Effector CD4-positive, alpha-beta T cell (primary cell): ENCODE results near the gene LCORL.
A peak's percentile ranks its signal among the peaks of the same experiment; 100 is the strongest.
"Not testable (repeated sequence)": the region's sequence is repeated elsewhere in the genome, so short reads cannot be mapped to it uniquely, and the experiment has no call there.

Experiments
- DNase-seq: peaks from one replicate; pipeline ENCODE4 v3.0.0-alpha.2; 2020
- total RNA-seq: gene quantifications from one replicate; lab custom pipeline; 2026; lab: John Stamatoyannopoulos, UW

LCORL gene
- 23.3 reads per million, percentile 50 among the genes with 10 or more reads in this experiment for total RNA-seq

DNA sequence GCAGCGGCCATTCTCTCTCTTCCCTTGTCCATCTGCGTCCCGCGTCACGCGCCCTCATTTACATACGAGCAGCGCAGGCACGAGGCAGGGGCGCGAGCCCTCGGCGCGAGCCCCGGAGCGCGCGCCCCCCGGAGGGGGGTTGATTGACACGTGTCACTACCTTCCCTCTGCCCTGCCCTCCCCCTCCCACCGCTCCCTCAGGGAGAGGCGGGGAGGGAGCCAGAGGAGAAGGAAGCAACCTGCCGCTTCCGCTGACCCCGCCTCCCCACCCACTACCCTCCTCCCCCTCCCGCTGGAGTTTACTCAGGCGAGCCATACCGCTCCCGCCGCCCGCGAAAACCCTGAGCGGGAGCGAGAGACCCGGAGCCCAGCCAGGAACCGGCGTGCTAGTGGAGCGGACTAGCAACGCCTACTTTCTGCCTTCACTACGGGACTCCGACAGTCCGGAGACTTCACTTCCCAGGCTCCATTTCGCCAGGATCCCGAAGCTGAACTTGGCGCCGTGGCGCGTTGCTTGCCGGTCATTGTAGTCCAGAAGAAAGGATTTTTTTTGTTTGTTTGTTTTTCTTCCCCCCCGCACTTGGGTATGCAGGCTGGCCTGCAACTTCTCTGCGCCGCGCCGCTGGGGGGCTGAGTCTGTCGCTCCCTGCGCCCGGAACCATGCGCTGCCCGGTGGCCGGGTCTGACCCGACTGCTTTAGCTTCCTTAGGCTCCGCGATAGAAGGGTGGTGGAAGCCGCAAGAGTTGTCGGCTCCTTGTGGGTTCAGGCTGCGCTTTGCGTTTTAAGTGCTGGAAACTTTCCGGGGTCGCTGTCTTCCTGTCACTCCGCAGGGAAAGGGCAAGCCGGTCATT, at the start of gene LCORL:
Gene LCORL, minus strand, starts transcription at position 36 of the 852 bp plus-strand sequence. Its CDS starts 4 bp downstream, at position 32.
- DNase-seq = peak; percentile 80

DNA sequence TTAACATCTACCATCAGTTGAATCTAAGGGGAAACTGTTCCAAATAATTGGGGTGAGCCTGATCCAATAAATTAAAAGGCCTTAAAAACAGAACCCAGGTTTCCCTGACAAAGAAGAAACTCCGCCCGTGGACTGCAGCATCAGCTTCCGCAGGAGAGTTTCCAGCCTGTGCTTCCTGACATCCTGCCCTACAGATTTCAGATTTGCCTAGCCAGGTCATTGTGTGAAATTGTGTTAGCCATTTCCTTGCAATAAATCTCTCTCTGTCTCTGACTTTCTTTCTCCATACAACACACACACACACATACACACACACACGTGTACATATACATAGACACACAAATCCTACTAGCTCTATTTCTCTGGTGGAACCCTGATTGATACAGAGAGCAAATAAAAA, 48.3 kb upstream of the LCORL start:
- no peak for DNase-seq

DNA sequence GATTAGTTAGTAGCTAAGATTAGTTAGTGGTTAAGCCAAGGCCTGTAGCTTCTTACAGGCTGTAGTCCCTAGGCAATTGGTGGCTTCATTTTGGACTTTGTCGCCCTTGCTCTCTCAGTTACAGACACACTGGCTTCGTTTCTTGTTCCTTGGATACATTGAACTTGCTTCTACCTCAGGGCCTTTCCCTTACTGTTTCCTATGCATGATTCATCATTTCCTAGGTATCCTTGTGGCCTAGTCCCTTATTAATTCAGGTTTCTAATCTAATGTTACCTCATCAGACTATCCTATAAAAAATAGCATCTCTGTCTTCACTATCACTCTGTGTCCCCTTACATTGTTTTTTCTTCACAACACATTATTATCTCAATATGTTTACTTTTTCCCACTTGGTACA, 45.5 kb upstream of the LCORL start:
- no peak for DNase-seq

DNA sequence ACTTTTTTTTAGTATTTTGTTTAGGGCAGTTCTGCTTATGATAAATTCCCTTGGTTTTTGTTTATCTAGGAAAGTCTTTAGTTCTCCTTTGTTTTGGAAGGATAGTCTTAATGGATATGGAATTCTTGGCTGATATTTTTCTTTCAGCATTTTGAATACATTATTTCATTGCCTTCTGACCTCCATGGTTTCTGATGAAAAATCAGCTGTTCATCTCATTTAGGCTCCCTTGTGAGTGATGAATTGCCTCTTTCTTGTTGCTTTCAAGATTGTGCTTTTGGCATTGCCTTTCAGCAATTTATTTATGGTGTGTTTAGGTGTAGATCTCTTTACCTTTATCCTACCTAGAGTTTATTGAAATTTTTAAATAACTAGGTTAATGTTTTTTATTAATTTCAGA, 41.5 kb upstream of the LCORL start:
- no peak for DNase-seq

DNA sequence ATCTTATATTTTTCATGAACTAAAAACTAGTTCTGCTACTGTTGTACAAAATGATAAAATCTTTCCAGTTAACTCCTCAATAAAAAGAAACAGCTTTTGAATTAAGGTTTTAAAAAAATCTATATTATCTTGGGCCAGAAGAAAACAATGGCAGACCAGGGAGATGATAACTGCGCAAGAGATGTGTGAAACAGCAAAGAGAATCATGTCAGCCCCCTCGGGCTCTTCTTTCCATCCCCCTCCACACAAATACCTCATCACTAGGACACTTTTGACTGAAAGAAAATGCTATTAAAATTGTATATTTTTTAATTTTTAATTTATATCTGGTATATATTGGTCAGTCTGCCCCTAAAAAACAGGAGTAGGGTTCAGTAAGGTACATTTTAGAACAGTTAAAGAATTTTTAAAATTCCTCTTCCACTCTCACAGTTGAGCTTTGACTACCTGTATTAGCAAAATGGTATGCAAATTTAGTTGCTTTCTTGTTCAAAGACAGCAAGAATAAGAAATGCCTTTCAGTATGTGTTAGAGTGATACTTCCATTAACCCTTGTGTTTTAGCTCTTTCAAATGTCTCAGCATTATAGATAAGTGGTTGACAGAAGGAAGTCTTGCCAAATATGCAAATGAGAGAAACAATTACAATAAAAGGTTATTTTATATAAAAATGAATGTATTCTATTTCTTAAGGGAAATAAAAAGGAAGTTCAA, 36.4 kb upstream of the LCORL start:
- DNase-seq = no peak

DNA sequence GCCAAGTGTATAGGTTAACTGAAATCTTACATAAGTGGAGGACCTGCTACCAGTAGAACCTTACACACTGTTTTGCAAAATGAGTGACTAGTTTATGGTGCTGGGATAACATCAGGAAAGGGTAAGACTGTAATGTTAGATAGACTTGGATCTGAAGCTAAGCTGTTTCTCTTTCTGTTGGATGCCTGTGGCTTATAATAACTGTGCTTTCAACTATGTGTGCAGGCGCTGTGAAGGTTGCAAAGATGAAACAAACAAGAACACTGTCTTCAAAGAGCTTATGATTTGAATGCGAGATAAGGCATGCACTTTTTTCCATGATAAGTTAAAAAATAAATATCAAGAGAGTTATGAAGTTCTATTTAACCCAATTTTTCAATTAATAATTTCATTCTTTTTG, 34.5 kb upstream of the LCORL start:
- no peak for DNase-seq

DNA sequence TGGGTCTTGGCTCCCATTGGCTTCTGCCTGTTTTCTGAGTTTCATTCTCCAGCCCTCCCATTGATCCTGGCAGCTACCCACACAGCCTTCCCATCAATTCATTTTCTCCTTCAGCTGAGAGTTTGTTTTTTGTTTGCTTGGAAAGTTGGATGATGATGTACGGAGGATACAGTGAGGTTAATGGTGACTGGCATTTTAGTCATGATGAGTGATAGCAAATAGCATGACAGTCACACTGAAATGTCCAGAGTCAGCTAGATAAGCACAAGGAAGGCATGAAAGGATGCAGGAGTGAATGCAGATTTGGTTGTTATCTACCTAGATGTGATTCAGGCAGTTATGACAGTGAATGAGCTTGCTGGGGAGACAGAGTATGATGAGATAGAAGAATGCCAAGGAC, 30.6 kb upstream of the LCORL start:
- DNase-seq = no peak

DNA sequence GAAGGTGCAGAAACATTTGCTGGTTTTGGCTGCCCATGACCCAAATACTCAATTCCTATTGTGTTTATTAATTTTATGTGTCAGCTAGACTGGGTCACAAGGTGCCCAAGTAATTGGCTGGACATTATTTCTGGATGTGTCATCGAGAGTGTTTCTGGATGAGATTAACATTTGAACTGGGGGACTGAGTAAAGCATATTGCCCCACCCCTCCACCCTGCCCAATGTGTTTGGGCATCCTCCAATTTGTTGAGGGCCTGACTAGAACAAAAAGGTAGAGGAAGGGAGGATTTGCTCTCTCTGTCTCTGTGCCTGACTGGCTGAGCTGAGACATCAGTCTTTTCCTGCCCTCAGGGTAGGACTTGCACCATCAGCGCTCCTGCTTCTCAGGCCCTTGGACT, 29.7 kb upstream of the LCORL start:
- DNase-seq = no peak

DNA sequence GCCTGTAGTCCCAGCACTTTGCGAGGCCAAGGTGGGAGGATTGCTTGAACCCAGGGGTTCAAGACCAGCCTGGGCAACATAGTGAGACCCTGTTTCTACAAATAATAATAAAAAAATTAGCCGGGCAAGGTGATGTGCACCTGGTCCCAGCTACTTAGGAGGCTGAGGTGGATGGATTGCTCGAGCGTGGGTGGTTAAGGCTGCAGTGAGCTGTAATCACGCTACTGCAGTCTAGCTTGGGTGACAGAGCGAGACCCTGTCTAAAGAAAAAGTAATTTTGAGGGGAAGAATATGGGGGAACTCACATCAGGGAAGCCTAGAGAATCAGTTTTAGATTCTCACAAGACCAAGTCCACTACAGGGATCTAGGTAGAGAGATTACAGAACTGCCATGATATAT, 28.9 kb upstream of the LCORL start:
- no peak for DNase-seq

DNA sequence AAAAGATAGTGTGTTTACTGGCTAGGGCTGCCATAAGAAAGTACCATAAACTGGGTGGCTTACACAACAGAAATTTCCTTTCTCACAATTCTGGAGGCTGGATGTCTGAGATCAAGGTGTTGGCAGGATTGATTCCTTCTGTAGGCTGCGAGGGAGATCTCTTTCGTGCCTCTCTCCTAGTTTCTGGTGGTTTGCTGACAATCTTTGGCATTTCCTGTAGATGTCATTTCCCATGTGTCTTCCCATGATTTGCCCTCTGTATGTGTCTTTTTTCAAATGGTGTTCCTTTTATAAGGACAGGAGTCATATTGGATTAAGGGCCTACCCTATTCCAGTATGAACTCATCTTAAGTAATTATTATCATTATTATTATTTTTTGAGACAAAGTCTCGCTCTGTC, 27.9 kb upstream of the LCORL start:
- no peak for DNase-seq

DNA sequence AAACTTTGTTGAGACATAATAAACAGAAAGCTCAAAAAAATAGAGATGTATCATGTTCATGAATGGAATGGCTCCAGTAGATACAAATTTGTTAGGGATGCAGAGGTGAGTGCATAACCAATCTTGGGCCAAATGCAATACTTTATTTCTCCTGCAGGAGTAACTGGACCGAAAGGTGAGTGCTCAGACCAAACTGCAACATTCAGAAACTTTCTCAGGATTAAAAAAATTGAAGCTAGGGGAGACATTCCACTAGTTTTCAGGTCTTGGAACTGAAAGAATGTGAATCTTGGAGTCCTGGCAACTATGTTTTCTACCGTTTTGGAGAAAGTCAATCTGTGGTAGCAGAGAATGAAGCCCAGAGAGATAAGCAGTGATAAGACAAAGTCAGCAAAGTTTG, 21.2 kb upstream of the LCORL start:
- DNase-seq = no peak

DNA sequence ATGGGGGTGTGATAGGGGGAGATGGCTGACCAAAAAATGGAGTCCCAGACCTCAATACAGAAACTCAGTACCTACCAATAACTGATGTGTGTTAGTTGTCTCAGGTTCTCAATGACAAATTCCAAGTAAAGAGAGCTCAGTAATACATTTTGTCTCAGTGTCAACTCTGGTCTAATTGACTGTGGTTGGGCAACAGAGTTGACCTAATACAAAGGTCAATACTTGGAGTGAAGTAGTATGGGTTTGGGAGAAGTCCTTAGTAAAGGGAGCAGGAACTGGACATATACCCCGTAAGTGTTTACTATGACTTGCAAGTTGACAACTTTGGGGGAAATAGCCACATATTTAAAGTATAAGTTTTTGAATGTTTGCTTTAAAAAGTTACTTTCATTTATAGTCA, 20.5 kb upstream of the LCORL start:
- DNase-seq = no peak

DNA sequence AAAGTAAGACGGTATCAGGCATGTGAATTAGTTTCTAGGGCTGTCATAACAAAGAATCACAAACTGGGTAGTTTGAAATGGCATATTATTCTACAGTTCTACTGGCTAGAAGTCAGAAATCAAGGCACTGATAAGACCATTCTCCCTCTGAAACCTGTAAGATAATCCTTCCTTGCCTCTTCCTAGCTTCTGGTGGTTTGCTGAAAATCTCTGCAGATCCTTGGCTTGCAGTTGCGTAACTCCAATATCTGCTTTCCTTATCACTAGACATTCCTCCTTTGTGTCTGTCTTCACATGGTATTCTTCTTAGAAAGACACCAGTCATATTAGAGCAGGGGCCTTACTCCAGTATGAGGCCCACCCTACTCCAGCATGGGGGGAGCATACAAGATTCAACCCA, 19.6 kb upstream of the LCORL start:
- no peak for DNase-seq

DNA sequence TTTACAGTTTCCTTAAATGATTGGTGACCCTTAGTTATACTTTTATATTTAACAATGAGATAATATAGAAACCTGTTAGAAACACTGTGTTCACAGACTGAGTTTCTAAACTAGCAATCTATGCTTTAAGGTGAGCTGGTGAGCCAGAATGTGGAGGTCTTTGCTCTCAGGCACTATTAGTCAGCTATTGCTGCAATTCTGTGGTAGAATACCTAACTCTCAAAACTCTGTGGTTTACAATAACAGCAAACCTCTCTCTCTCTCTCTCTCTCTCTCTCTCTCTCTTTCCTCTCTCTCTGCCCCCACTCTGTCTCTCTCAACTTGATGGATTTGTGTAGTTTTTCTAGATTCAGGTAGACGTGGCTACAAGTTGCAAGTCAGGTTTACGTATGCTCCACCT, 17.6 kb upstream of the LCORL start:
- DNase-seq = no peak

DNA sequence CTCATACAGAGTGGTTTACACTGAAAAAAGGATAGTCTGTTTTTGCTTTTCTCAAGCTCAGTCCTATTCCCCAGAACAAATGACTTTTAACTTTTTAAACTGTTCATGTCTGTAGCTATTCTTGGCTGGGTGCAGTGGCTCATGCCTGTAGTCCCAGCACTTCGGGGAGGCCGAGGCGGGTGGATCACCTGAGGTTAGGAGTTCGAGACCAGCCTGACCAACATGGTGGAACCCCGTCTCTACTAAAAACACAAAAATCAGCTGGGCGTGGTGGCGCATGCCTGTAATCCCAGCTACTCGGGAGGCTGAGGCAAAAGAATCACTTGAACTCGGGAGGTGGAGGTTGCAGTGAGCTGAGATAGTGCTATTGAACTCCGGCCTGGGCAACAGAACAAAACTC, 14.8 kb upstream of the LCORL start:
- DNase-seq = not testable (repeated sequence)

DNA sequence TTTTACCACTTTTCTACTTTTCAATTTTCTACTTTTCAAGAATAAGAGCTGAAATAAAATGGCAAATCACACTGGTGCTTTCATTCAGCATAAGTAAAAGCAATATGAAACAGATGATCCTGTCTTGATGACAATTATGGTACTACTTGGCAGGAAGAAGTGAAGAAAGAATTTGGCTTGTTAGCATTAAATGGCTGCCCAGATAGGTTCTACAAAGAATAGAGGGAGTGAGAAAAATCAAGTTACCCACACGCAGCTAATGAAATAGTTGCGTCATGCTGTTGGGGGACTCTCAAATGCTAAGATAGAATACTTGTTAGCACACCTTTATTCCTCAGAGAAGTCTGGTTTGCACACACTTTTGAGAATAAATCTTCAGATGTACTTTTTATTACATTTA, 12.5 kb upstream of the LCORL start:
- no peak for DNase-seq

DNA sequence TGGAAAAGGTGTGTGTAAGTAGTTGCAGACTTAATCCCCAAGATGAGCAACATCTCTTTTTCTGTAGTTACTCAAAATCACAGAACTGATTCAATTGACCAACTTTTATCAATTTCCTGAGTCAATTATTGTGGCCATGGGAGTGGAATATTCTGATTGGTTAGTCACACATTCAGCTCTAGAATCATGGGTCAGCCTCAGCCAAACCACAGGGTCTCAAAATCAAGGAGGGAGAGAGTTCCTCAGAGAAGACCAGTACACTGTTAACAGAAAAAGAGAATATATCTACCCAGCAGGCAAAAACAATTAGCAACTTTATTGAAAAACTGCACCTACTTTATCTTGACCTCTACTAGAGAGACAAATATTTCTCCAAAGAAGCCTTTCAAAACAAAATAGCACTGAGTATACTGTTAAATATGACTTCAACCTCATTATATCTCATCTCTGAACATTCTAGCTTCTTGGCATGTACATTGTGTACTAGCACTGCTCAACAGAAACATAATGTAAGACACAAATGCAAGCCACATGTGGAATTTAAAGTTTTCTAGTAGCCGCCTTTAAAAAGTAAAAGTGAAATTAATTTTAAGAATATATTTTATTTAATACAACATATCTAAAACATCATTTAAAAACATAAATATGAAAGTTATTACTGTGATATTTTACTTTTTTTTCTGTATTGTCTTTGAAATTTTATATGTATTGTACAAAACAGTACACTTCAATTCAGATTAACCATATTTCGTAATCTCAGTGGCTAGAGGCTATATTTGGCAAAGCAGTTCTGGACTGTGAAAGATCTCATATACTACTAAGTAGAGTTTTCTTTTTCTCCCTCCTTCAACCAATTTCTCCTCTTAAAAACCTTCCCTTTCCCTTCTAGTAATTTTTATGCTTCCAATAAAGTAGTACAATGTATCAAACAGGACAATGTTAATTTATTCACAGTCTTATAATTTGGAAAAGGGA, 11.8 kb upstream of the LCORL start:
- DNase-seq = no peak

DNA sequence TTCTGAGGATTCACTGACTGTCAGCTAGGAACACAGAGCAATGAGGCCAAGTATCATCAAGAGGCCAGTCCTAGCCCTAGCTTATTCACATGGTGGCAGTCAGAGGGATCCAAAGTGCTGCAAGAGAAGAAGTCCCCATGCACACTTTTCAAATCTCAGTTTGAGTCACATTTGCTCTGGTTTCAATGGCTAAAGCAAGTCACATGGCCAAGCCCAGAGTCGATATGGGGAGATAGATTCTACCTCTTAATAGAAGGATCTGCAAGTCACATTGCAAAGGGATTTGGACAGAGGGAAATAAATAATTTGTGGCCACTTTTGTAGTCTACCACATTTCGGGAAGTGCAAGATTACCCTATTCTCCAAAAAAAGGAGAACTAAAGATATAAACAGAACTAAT, 3.7 kb upstream of the LCORL start:
- no peak for DNase-seq

DNA sequence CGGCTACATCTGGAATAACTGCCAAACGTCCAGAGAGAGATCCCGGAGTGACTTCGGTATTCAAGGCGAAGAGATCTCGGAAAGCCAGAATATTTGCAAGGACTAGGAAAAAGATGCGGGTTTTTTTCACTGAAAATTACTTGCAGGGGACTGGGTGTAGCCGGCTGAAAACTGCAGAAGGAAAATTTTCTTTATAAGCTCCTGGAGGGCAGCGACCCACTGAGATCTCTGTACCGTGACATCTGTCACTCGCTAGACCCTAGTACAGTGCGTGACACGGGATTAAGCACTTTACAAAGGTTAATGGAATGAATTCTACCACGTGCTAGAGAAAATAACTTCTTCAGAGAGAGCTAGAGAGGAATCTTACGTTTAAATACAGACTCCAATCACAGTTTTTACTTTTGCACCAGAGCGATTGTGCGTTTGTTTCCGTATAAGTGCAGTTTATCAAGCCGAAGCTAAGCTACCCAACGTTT, 1.1 kb upstream of the LCORL start:
- no peak for DNase-seq

DNA sequence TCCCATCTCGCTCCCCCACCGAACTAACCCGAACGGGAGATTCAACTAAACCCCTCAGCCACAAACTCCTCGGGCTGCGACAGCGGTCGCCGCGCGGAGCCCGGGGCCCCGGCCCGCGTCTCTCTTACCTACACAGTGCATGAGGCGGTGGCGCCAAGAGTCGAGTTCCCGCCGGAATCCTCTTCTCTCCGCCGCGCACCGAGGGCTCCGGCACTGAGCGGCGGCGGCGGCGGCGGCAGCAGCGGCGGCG, 160 bp downstream of the LCORL start:
- DNase-seq = no peak

DNA sequence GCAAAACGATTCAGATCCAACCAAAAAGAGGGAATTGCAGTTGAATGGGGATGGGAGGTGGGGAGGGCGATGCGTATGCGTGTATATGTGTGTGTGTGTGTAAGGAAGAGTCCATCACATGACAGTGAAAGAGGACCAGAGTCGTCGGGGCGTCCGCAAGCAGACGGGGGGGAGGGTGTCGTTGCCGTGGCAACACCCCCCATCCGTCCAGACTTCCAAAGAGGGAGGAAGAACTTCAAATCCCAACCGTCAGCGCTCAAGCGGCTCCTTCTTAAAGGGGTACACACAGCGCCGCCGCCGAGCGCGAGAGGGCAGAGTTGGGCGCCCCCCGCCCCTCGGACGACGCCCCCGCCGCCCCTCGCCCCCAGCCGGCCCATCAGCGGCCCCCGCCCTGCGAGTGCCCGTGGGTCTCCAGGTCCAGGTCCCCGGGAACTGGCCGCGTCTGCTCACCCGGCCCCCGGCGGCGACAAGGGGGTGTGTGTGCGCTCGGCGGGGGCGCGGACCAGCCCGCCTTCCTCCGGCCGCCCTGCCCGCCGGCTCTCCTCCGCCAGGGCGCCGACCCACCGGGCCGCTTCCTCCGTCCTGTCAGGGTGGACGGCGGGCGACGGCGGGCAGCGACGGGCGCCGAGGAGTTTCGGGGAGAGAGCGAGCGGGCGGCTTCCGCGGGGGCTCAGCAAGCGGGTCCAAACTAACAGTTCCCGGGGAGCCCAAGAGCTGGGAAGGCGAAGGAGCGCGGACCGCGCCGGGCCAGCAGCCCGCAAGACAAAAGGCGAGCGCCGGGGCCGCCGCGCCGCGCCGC, 685 bp downstream of the LCORL start:
- DNase-seq = peak; percentile 31

DNA sequence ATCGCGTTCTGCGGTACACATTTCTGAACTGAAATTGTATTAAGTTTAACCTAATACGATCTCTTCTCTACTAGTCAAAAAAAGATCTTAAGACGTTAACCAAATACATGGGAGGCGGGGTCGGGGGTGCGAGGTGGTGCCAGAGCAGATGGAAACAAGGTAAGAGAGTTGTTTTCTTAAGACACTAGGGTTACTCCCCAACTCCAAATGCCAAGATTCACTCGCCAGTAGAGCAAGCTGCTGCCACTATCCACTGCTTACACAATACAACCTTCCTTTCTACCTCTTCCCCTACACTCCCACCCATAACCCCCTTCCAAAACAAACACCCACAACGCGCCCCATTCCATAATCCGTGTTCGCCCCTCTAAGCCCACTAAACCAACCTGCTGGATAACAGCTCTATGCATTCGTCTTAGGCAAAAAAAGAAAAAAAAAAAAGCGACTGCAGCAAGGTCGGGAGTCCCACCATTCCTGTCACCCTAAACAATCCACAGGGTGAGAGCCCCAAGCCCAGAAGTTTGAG, 1.3 kb downstream of the LCORL start:
- DNase-seq = no peak
